Effector memory CD8-positive, alpha-beta T cell (primary cell): ENCODE results near the gene NPAS1.
A peak's percentile ranks its signal among the peaks of the same experiment; 100 is the strongest.
"Not testable (repeated sequence)": the region's sequence is repeated elsewhere in the genome, so short reads cannot be mapped to it uniquely, and the experiment has no call there.

Experiments used
- ATAC-seq: fragments of 150-1000 bp; cut with Tn5 transposase; replicated peaks from 2 replicates; pipeline ENCODE4 v1.10.0; 2021; ENCODE audit warnings: mild to moderate bottlenecking, moderate library complexity
- DNase-seq, 3 experiments: peaks; one replicate each; pipeline ENCODE4 v3.0.0; 2021
- H3K27ac Mint-ChIP-seq, 2 donors: one replicate each; pipeline ENCODE4 v1.8.0; 2022; ENCODE audit warnings: mild to moderate bottlenecking in 2 of 2, mixed read lengths in 2 of 2, moderate library complexity in 2 of 2
- H3K27me3 Mint-ChIP-seq, 2 donors: one replicate each; pipeline ENCODE4 v1.8.0; 2022; ENCODE audit warnings: mixed read lengths in 2 of 2
- H3K36me3 Mint-ChIP-seq: one replicate; pipeline ENCODE4 v1.8.0; 2022; ENCODE audit warnings: mild to moderate bottlenecking, moderate library complexity, mixed read lengths; ENCODE audit not compliant: insufficient read depth
- H3K4me1 Mint-ChIP-seq, 2 donors: one replicate each; pipeline ENCODE4 v1.8.0; 2022; ENCODE audit warnings: low read depth in 2 of 2, mixed read lengths in 2 of 2
- H3K4me3 Mint-ChIP-seq, 2 donors: one replicate each; pipeline ENCODE4 v1.8.0; 2022; ENCODE audit warnings: mild to moderate bottlenecking in 2 of 2, mixed read lengths in 2 of 2, moderate library complexity in 2 of 2
- H3K9me3 Mint-ChIP-seq, 2 donors: one replicate each; pipeline ENCODE4 v1.8.0; 2022; ENCODE audit warnings: mixed read lengths in 2 of 2

Gene NPAS1

DNA sequence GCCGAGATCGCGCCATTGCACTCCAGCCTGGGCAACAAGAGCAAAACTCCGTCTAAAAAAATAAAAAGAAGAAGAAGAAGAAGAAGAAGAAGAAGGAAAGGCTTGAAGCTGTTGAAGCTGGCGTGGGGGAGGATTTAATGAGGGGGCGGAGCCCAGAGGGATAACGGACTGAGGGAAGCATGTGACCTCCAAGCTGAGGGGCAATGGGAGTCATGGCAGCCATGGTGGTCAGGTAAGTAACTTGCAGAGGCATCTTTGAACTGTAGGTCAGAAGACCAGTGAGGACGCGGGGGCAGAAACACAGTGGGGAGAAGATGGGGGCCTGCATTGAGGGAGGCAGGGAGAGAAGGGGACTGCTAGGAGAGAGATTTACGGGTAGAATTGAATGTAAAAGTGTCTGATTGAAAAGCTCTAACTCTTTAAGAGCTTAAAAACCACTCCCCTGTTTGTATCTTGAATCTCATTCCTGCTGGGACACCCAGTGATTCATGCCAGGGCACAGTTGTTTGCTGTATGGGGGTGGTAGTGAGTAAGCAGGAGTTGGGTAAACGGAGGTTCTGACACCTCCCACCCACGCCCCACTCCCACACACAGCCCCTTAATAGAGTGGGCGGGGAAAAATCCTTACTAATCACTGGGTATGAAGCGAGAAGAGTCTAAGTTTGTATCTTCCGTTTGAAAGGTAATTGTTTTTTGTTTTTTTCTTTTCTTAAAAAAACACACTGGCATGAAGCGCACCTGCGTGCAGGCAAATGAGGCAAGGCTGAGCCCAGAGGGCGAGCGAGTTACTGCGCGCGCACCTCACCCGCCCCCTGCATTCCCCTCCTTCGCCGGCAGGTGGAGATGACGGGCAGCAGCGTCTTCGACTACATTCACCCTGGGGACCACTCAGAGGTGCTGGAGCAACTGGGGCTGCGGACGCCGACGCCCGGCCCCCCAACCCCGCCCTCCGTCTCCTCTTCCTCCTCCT is 15.8 kb downstream of the NPAS1 start:
- ATAC-seq: peak; percentile 95
- peak overlapping the region; percentile 80 for H3K4me3 Mint-ChIP-seq
- H3K36me3 Mint-ChIP-seq: peaks cover 16% of the 10 kb centered on the region
- peak; percentile 96 to 100 (median 99) for DNase-seq
- no peaks in the 10 kb centered on the region for H3K9me3 Mint-ChIP-seq
- peaks cover 16 to 23% of the 10 kb centered on the region in 2 donors for H3K27me3 Mint-ChIP-seq
- peaks cover 11 to 21% of the 10 kb centered on the region in 2 donors for H3K4me1 Mint-ChIP-seq
- H3K27ac Mint-ChIP-seq: peak overlapping the region; percentile 46 to 64

DNA sequence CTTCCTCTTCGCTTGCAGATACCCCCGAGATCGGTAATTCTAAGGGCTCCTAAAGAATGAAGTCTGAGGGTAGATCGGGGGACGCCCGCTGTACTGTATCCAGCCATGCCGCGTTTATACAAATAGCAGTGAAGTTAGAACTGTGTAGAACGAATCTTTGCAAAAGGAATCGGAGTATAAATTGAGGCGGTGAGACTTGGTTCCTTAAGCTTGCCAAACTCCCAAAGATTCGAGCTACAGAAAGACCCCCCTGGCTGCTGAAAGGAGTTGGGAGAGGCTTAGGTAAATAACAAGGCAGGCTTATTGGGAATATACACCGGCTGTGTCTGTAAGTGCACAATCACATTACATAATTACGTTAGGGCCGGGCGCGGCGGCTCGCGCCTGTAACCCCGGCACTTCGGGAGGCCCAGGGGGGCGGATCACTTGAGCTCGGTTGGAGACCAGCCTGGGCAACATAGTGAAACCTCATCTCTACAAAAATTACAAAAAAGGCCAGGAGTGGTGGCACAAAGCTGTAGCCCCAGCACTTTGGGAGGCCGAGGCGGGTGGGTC is 16.5 kb downstream of the NPAS1 start:
- H3K36me3 Mint-ChIP-seq: peaks cover 16% of the 10 kb centered on the region
- peaks cover 11 to 21% of the 10 kb centered on the region in 2 donors for H3K4me1 Mint-ChIP-seq
- peaks cover 10 to 22% of the 10 kb centered on the region in 2 donors for H3K27me3 Mint-ChIP-seq
- peak overlapping the region; percentile 29 to 64 for H3K27ac Mint-ChIP-seq
- H3K9me3 Mint-ChIP-seq: no peaks in the 10 kb centered on the region
- ATAC-seq (peak; percentile 52), DNase-seq (no peak)
- peak overlapping the region; percentile 80 for H3K4me3 Mint-ChIP-seq

DNA sequence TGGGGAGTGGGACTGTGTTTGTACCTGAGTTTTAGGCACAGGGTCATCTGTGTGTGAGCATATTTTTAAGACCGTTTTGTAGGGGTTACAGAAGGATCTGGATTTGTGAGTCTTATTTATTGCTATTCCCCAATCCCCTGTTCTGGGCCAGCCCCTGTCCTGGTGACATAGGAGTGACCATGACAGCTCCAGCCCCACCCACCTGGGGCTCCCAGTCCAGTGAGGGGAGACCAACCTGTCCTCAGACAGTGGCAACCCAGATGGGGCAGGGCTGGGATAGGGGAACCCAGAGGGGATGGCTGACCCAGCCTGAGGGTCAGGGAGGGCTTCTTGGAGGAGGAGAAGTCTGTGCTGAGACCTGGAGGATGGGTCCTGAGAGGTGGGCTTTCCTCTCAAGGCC is 18.1 kb downstream of the NPAS1 start:
- H3K4me3 Mint-ChIP-seq: no peak overlapping the region
- peaks cover under 1 to 7% of the 10 kb centered on the region in 2 donors for H3K27me3 Mint-ChIP-seq
- H3K27ac Mint-ChIP-seq: no peak overlapping the region
- H3K4me1 Mint-ChIP-seq: peaks cover 11 to 15% of the 10 kb centered on the region in 2 donors
- ATAC-seq (no peak), DNase-seq (no peak)
- H3K9me3 Mint-ChIP-seq: no peaks in the 10 kb centered on the region
- peaks cover 19% of the 10 kb centered on the region for H3K36me3 Mint-ChIP-seq

DNA sequence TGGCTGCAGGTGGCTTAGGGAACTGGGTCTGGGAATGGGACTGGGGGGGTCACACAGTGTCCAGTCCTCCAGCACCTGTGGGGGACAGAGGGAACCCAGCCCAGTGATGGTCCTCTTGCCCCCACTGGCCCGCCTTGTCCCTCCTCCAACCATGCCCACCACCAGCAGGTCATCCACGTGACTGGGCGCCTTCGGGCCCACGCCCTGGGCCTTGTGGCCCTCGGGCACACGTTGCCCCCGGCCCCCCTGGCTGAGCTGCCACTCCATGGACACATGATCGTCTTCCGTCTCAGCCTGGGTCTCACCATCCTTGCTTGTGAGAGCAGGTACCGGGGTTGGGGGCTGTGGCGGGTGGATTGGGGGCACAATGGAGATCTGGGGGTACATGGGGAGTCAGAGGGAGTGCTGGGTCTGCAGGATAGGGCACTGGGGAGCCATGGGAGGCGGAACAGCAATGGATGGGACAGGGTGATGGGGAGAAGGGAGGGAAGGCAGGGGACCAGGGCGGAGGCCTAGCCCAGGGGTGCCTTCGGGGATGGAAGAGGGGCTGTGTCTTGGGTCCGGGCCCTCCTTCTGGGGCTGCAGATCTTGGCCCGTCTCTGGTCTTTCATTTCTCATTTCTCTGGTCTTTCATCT is 19.7 kb downstream of the NPAS1 start:
- DNase-seq (no peak), ATAC-seq (no peak)
- H3K9me3 Mint-ChIP-seq: no peaks in the 10 kb centered on the region
- peaks cover 0 to 4% of the 10 kb centered on the region in 2 donors for H3K27me3 Mint-ChIP-seq
- H3K27ac Mint-ChIP-seq: peak overlapping the region in 1 of 2 donors; percentile 17
- no peak overlapping the region for H3K4me3 Mint-ChIP-seq
- peaks cover 19% of the 10 kb centered on the region for H3K36me3 Mint-ChIP-seq
- H3K4me1 Mint-ChIP-seq: peaks cover 11 to 15% of the 10 kb centered on the region in 2 donors

DNA sequence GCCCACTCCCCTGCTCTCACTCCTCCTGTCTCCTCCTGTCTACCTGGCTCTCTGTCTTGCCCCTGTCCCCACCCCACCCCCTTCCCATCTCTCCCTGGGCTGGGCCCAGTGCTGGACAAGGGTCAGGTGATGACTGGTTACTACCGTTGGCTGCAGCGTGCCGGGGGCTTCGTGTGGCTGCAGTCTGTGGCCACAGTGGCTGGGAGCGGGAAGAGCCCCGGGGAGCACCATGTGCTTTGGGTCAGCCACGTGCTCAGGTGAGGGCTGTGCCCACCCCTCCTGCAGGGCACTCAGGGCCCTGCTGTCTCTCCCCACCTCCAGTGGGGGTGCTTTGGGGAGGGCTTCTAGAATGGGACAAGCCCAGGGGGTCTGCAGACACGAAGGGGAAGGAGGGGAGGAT is 21.2 kb downstream of the NPAS1 start:
- Mint-ChIP-seq H3K4me1 (peaks cover under 1 to 5% of the 10 kb centered on the region in 2 donors), H3K27ac (peak overlapping the region in 1 of 2 donors; percentile 57)

DNA sequence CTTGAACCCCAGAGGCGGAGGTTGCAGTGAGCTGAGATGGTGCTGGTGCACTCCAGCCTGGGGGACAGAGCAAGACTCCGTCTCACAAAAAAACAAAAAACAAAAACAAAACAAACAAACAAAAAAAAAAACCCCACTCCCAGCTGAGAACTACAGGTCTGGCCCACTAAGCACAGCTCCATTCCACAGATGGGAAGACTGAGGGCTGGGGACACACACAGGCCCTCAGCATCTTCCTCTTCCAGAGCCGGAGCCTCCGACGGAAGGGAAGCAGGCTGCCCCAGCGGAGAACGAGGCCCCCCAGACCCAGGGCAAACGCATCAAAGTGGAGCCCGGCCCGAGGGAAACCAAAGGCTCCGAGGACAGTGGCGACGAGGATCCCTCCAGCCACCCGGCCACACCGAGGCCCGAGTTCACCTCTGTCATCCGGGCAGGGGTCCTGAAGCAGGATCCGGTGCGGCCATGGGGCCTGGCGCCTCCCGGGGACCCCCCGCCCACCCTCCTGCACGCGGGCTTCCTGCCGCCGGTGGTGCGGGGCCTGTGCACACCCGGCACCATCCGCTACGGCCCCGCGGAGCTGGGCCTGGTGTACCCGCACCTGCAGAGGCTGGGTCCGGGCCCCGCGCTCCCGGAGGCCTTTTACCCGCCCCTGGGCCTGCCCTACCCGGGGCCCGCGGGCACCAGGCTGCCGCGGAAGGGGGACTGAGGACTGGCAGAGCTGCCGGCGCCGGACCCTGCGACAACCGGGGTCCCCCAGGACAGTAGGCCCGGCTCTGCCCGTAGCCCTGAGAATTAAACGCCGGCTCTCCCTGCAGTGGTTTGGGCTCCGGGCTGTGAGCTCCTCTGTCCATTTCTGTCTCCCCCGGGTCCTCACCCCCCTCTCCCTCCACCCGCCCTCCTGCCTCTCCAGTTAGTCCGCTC is 25.6 kb downstream of the NPAS1 start:
- no peaks in the 10 kb centered on the region for H3K27me3 Mint-ChIP-seq
- H3K36me3 Mint-ChIP-seq: peaks cover 20% of the 10 kb centered on the region
- no peak overlapping the region for H3K27ac Mint-ChIP-seq
- no peaks in the 10 kb centered on the region for H3K9me3 Mint-ChIP-seq
- no peak overlapping the region for H3K4me3 Mint-ChIP-seq
- peaks cover 16 to 17% of the 10 kb centered on the region in 2 donors for H3K4me1 Mint-ChIP-seq
- no peak for ATAC-seq
- no peak for DNase-seq

More for the DNA sequence above, 21.2 kb downstream of the NPAS1 start:
- DNase-seq (no peak), ATAC-seq (no peak)
- Mint-ChIP-seq H3K4me3 (no peak overlapping the region), H3K9me3 (no peaks in the 10 kb centered on the region), H3K27me3 (no peaks in the 10 kb centered on the region), H3K36me3 (peaks cover 8% of the 10 kb centered on the region)

DNA sequence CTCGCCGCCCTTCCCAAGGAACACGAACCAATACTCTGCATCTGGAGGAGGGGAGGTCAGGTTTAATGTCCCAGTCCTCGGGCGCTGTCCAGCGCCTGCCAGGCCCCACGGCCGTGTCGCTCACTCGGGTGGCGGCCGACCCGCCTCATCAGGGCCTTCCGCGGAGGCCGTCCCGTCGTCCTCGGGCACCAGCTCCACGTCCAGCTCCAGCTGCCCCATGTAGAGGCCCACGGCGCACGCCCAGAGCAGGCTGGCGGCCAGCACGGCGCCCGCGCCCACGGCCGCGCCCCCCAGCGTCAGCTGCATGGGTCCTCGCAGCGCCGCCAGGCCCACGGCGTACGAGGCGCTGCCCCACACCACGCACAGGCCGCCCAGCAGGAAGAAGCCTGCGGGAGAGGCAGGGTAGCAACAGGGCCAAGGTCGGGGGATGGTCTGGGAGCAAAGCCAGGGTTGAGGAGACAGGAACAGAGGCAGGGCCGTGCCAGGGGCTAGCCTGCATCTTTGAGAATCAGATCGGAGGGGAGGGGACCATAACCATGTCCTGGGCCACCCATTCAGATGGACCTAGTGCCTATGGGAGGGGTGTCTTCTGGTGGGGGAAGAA is 26.3 kb downstream of the NPAS1 start:
- H3K27me3 Mint-ChIP-seq: no peaks in the 10 kb centered on the region
- no peak for ATAC-seq
- H3K9me3 Mint-ChIP-seq: no peaks in the 10 kb centered on the region
- peaks cover 16 to 17% of the 10 kb centered on the region in 2 donors for H3K4me1 Mint-ChIP-seq
- no peak for DNase-seq
- no peak overlapping the region for H3K4me3 Mint-ChIP-seq
- peaks cover 20% of the 10 kb centered on the region for H3K36me3 Mint-ChIP-seq
- H3K27ac Mint-ChIP-seq: no peak overlapping the region

DNA sequence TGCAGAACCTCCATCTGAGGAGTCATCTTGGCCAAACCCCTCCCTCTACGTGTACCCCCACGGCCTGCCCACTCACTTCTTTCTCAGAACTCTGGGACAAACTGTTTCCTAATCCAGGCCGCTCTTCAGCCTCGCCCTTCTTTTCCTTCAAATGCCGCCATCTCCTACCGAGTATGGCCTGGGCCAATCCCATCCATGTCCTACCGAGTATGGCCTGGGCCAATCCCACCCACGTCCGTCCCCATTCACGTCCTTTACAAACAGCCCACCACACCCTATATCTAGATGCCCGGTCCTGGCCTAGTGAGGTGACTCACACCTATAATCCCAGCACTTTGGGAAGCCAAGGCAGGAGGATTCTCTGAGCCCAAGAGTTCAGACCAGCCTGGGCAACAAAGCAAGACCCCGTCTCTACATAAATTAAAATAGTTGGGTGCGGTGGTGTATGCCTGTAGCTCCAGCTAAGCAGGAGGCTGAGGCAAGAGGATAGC is 27.7 kb downstream of the NPAS1 start:
- Mint-ChIP-seq H3K4me1 (peaks cover 16 to 17% of the 10 kb centered on the region in 2 donors), H3K36me3 (peaks cover 17% of the 10 kb centered on the region), H3K27me3 (no peaks in the 10 kb centered on the region), H3K4me3 (peak overlapping the region; percentile 80 to 94), H3K27ac (peak overlapping the region; percentile 62 to 89), H3K9me3 (no peaks in the 10 kb centered on the region)
- DNase-seq: no peak
- ATAC-seq: no peak

DNA sequence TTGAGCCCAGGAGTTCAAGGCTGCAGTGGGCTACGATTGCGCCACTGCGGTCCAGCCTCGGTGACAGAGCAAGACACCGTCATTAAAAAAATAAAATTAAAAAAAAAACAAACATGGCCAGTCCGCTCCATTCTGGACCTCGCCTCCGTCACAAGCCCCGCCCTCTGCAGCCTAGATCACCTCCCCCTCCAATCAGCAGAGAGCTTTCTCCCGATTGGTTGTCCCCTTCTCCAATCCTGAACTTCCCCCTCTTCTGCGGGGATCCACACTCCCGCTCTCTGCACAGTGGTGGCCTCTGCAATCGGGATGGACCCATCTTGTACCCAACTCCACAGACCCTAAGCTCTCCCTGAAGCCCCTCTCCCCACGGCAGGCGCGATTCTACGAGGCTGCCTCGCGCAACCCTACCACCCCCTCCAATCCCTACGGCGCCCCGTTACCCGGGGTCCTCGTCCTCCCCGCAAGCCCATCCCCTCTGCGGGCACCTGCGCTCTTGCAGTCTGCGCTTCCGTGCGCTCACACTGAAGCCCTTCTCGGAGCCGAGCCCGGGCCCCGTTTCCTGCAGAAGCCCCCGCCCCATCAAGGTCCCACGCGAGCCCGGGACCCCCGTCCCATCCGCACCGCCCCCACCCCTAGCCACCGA is 28.2 kb downstream of the NPAS1 start:
- Mint-ChIP-seq H3K27me3 (peaks cover 0 to 2% of the 10 kb centered on the region in 2 donors), H3K9me3 (no peaks in the 10 kb centered on the region), H3K4me3 (peak overlapping the region; percentile 80 to 94), H3K36me3 (peaks cover 16% of the 10 kb centered on the region), H3K4me1 (peaks cover 16 to 17% of the 10 kb centered on the region in 2 donors), H3K27ac (peak overlapping the region; percentile 62 to 89)
- DNase-seq (peak; percentile 49 to 58 (median 56)), ATAC-seq (peak; percentile 41)

DNA sequence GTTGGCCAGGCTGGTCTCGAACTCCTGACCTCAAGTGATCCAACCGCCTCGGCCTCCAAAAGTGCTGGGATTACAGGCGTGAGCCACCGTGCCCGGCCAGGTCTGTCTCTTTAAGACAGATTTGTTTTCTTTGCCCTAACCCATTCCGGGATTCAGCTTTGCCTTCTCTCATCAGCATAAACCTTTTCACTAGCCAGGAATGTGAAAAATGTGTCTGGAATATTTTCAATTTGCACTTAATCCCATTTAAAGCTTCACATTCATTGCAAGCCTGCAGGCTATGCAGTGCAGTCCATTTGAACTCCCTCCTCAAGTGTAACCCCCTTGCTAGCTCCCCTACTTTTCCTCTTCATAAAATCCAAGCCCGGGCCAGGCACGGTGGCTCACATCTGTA is 29.7 kb downstream of the NPAS1 start:
- ATAC-seq (no peak), DNase-seq (no peak)
- Mint-ChIP-seq H3K9me3 (no peaks in the 10 kb centered on the region), H3K36me3 (peaks cover 16% of the 10 kb centered on the region), H3K27ac (peak overlapping the region; percentile 11 to 62), H3K4me3 (peak overlapping the region; percentile 80 to 94), H3K4me1 (peaks cover 16 to 17% of the 10 kb centered on the region in 2 donors), H3K27me3 (peaks cover 9 to 12% of the 10 kb centered on the region in 2 donors)

DNA sequence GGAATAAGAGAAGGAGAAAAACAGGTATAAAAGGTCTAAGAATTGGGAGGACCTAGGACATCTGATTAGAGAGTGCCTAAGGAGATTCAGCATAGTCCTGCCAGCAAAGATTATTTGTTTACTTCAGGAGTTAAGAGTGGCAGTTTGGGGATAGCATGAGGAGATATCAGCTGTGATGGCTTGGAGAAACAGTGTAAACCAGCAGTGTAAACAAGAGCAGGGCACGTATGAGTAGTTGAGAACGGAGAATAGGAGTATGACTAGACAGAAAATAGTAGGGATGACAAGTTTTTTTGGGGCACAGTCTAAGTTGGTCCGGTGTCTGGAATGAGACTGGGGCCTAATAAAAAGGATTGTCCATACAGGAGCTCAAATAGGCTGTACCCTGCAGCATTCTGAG is 30.9 kb downstream of the NPAS1 start:
- Mint-ChIP-seq H3K27me3 (peaks cover 16 to 20% of the 10 kb centered on the region in 2 donors), H3K4me1 (peaks cover 16 to 17% of the 10 kb centered on the region in 2 donors), H3K36me3 (peaks cover 16% of the 10 kb centered on the region)
- not testable (repeated sequence) for ATAC-seq, H3K4me3 Mint-ChIP-seq, DNase-seq, H3K9me3 Mint-ChIP-seq, H3K27ac Mint-ChIP-seq

DNA sequence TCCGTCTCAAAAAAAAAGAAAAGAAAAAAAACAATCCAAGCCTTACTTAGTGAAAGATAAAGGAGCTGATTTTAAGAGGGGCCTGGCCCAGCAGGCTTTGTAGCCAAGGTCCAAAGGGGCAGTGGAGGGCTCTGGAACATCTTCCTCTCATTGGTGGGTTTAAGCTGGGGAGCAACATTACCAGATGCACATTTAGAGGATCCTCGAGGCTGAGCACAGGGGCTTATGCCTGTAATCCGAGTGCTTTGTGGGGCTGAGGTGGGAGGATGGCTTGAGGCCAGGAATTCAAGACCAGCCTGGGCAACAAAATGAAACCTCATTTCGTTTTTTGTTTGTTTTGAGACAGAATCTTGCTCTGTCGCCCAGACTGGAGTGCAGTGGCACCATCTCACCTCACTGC is 36.8 kb downstream of the NPAS1 start:
- Mint-ChIP-seq H3K27me3 (peaks cover 16 to 20% of the 10 kb centered on the region in 2 donors), H3K4me3 (no peak overlapping the region), H3K9me3 (no peaks in the 10 kb centered on the region), H3K4me1 (no peaks in the 10 kb centered on the region), H3K27ac (no peak overlapping the region), H3K36me3 (peaks cover 3% of the 10 kb centered on the region)
- no peak for ATAC-seq
- DNase-seq: no peak
